ENCODE data around the gene TSHZ1. TPM values are rescaled to one million over a fixed set of nuclear protein-coding genes. Genes with fewer than 3 reads are reported as not detected.

TSHZ1 gene
- total RNA-seq, 1 experiment from 2014 or later: 7.4 TPM

DNA sequence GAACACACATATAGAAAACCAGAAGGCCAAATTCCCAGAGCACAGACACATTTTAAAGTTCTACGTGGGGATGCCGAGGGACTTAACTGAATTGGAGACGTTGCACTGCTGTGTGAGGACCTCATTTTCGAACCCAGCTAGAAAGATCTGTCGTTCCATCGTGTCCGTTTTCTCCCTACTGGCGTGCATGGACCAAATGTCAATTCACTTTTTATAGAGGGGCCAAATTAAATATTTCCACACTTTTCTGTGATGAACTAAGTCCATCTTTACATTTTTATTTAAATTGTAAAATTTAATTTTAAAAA, 692 bp upstream of the TSHZ1 start:
- H3F3A ChIP-seq (ENCODE audit: insufficient read depth, low read depth): peaks cover 27% of the 10 kb centered on the region
- peaks cover 35% of the 10 kb centered on the region for H3K79me2 ChIP-seq (ENCODE audit: low read depth)
- BruUV-seq (replicated peaks): TSS peak; percentile 26
- TF ChIP-seq EZH2 (IDR thresholded peaks at IDR 0.05; ENCODE audit: low read depth): no peak
- TF ChIP-seq, protein P1, sequence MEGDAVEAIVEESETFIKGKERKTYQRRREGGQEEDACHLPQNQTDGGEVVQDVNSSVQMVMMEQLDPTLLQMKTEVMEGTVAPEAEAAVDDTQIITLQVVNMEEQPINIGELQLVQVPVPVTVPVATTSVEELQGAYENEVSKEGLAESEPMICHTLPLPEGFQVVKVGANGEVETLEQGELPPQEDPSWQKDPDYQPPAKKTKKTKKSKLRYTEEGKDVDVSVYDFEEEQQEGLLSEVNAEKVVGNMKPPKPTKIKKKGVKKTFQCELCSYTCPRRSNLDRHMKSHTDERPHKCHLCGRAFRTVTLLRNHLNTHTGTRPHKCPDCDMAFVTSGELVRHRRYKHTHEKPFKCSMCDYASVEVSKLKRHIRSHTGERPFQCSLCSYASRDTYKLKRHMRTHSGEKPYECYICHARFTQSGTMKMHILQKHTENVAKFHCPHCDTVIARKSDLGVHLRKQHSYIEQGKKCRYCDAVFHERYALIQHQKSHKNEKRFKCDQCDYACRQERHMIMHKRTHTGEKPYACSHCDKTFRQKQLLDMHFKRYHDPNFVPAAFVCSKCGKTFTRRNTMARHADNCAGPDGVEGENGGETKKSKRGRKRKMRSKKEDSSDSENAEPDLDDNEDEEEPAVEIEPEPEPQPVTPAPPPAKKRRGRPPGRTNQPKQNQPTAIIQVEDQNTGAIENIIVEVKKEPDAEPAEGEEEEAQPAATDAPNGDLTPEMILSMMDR (conservative IDR thresholded peaks at IDR 0.05): no peak
- peak overlapping the region; percentile 77 for H3K27ac ChIP-seq
- H3K27me3 ChIP-seq (ENCODE audit: insufficient read depth, low read depth): no peaks in the 10 kb centered on the region
- peak overlapping the region; percentile 90 for H3K4me3 ChIP-seq
- POLR2A ChIA-PET (ENCODE audit: unreplicated experiment): interaction anchor here (0.6 kb wide), 1 partner anchor 270 kb away, joined by 14 read pairs; no protein-coding TSS in a partner anchor
- H3K9me3 ChIP-seq (ENCODE audit: insufficient read depth, low read depth): no peaks in the 10 kb centered on the region
- peak overlapping the region; percentile 93 for H3K4me2 ChIP-seq
- no peak for DNase-seq
- intact Hi-C loops (cut with micrococcal nuclease; ENCODE audit: unreplicated experiment): loop anchor here (1.0 to 2.0 kb wide), 2 partner anchors 27 to 139 kb away; no protein-coding TSS in a partner anchor
- CTCF ChIA-PET: no interaction called here
- H4K20me1 ChIP-seq (ENCODE audit: insufficient read depth): peaks cover 24% of the 10 kb centered on the region; the same call in 1 of the 2 replicates
- H3K36me3 ChIP-seq (ENCODE audit: low read depth): no peaks in the 10 kb centered on the region
- H3K9me2 ChIP-seq (ENCODE audit: insufficient read depth): no peaks in the 10 kb centered on the region
- peak overlapping the region; percentile 100 for H2AFZ ChIP-seq
- H3K4me1 ChIP-seq (replicated peaks; ENCODE audit: insufficient read depth): peaks cover 43% of the 10 kb centered on the region

GRCh38 chr18:75211002-75211621, 515 bp downstream of the TSHZ1 start:
- Histone ChIP-seq H3K27ac (peak overlapping the region; percentile 77; the same call in 1 of the 2 replicates), H3K4me1 (replicated peaks; ENCODE audit: insufficient read depth) (peaks cover 40% of the 10 kb centered on the region), H2AFZ (peak overlapping the region; percentile 100), H3K79me2 (ENCODE audit: low read depth) (peaks cover 23% of the 10 kb centered on the region), H3K9me2 (ENCODE audit: insufficient read depth) (no peaks in the 10 kb centered on the region), H3F3A (ENCODE audit: insufficient read depth, low read depth) (peaks cover 27% of the 10 kb centered on the region), H3K9me3 (ENCODE audit: insufficient read depth, low read depth) (no peaks in the 10 kb centered on the region), H3K27me3 (ENCODE audit: insufficient read depth, low read depth) (no peaks in the 10 kb centered on the region), H3K4me3 (peak overlapping the region; percentile 90), H4K20me1 (ENCODE audit: insufficient read depth) (peaks cover 14% of the 10 kb centered on the region; the same call in 1 of the 2 replicates), H3K4me2 (peak overlapping the region; percentile 93), H3K36me3 (ENCODE audit: low read depth) (no peaks in the 10 kb centered on the region)
- BruUV-seq (replicated peaks): no TSS peak
- no peak for DNase-seq
- TF ChIP-seq, protein P1 (conservative IDR thresholded peaks at IDR 0.05): no peak
- TF ChIP-seq EZH2 (IDR thresholded peaks at IDR 0.05; ENCODE audit: low read depth): no peak
- CTCF ChIA-PET: no interaction called here
- POLR2A ChIA-PET (ENCODE audit: unreplicated experiment): interaction anchor here (0.5 kb wide), 1 partner anchor 177 kb away, joined by 3 read pairs; no protein-coding TSS in a partner anchor
- intact Hi-C loops (cut with micrococcal nuclease; ENCODE audit: unreplicated experiment): loop anchor here (2.0 kb wide), 1 partner anchor 140 kb away; no protein-coding TSS in a partner anchor

DNA sequence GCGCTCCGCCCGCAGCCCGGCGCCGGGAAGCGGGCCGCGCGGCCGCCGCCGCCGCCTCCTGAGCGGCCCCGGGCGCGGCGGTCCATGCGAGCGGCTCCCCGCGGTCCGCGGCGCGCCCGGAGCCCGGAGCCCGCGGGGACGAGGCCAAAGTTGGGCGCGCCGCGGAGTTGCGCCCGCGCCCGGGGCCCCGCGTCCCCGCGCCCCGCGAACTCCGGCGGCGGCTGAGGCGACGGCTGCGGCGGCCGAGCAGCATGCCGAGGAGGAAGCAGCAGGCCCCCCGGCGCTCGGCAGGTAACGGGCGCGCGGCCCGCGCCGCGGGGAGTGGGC, 992 bp downstream of the TSHZ1 start:
- Histone ChIP-seq H3K4me2 (peak overlapping the region; percentile 81), H2AFZ (peak overlapping the region; percentile 79; the same call in 1 of the 2 replicates), H3K4me3 (peak overlapping the region; percentile 73; the same call in 1 of the 2 replicates), H3K9me3 (ENCODE audit: insufficient read depth, low read depth) (no peaks in the 10 kb centered on the region), H3K27me3 (ENCODE audit: insufficient read depth, low read depth) (no peaks in the 10 kb centered on the region), H3K79me2 (ENCODE audit: low read depth) (peaks cover 18% of the 10 kb centered on the region), H3K27ac (no peak overlapping the region), H3K36me3 (ENCODE audit: low read depth) (no peaks in the 10 kb centered on the region), H3K4me1 (replicated peaks; ENCODE audit: insufficient read depth) (peaks cover 35% of the 10 kb centered on the region), H4K20me1 (ENCODE audit: insufficient read depth) (peaks cover 10% of the 10 kb centered on the region; the same call in 1 of the 2 replicates), H3F3A (ENCODE audit: insufficient read depth, low read depth) (peaks cover 27% of the 10 kb centered on the region), H3K9me2 (ENCODE audit: insufficient read depth) (no peaks in the 10 kb centered on the region)
- intact Hi-C loops (cut with micrococcal nuclease; ENCODE audit: unreplicated experiment): loop anchor here (2.0 kb wide), 1 partner anchor 141 kb away; no protein-coding TSS in a partner anchor
- no TSS peak for BruUV-seq (replicated peaks)
- POLR2A ChIA-PET (ENCODE audit: unreplicated experiment): no interaction called here
- no peak for DNase-seq
- no peak for TF ChIP-seq EZH2 (IDR thresholded peaks at IDR 0.05; ENCODE audit: low read depth)
- TF ChIP-seq, protein P1 (conservative IDR thresholded peaks at IDR 0.05): no peak
- CTCF ChIA-PET: no interaction called here

All from PC-9 (cell line).